Breast epithelium (tissue), 3 donors: ENCODE results near the gene PPP2R2D.
"Not testable (repeated sequence)": the region's sequence is repeated elsewhere in the genome, so short reads cannot be mapped to it uniquely, and the experiment has no call there.

Experiments
- POLR2A ChIP-seq: fragments of 450-650 bp; IDR thresholded peaks from one replicate; pipeline ENCODE4 v1.6.1; 2016; ENCODE audit warnings: antibody characterized with exemption, mild to moderate bottlenecking, moderate library complexity
- POLR2AphosphoS5 ChIP-seq, 3 donors: sonication (generic); formaldehyde crosslinking; IDR thresholded peaks; one replicate each; pipeline ENCODE4 v1.6.1; 2017; ENCODE audit warnings: antibody characterized with exemption in 3 of 3
- TF ChIP-seq, protein P1 (sequence below), 3 donors: fragments of 450-650 bp; IDR thresholded peaks; one replicate each; pipeline ENCODE4 v1.5.1; 2016 to 2017; ENCODE audit warnings: antibody characterized with exemption in 3 of 3, mild to moderate bottlenecking in 3 of 3, moderate library complexity in 3 of 3

GRCh38 chr10:131987301-131987700 lies 86.5 kb downstream of the PPP2R2D start:
- not testable (repeated sequence) for TF ChIP-seq POLR2A; POLR2AphosphoS5 (IDR thresholded peaks at IDR 0.05)
- TF ChIP-seq, protein P1, sequence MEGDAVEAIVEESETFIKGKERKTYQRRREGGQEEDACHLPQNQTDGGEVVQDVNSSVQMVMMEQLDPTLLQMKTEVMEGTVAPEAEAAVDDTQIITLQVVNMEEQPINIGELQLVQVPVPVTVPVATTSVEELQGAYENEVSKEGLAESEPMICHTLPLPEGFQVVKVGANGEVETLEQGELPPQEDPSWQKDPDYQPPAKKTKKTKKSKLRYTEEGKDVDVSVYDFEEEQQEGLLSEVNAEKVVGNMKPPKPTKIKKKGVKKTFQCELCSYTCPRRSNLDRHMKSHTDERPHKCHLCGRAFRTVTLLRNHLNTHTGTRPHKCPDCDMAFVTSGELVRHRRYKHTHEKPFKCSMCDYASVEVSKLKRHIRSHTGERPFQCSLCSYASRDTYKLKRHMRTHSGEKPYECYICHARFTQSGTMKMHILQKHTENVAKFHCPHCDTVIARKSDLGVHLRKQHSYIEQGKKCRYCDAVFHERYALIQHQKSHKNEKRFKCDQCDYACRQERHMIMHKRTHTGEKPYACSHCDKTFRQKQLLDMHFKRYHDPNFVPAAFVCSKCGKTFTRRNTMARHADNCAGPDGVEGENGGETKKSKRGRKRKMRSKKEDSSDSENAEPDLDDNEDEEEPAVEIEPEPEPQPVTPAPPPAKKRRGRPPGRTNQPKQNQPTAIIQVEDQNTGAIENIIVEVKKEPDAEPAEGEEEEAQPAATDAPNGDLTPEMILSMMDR (IDR thresholded peaks at IDR 0.05) = not testable (repeated sequence)
